ENCODE measurements around the gene TLR2. TPM values are rescaled to one million over a fixed set of nuclear protein-coding genes. Genes with fewer than 3 reads are reported as not detected.

The TLR2 gene
- total RNA-seq, 1 donor from 2014 or later, result 1.9 TPM

DNA sequence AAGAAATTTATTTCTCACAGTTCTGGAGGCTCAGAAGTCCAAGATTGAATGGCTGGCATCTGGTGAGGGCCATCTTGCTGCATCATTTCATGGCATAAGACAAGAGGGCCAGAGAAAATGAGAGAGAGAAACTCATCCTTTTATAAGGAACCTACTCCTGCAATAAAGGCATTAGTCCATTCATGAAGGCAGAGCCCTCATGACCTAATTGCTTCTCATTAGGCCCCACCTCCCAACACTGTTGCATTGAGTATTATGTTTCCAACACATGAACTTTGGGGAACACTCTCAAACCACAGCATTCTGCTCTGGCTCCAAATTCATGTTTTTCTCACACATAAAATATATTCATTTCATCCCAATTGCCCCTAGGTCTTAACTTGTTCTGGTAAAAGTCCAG, 61.6 kb downstream of the TLR2 start:
- TF ChIP-seq, protein P1, sequence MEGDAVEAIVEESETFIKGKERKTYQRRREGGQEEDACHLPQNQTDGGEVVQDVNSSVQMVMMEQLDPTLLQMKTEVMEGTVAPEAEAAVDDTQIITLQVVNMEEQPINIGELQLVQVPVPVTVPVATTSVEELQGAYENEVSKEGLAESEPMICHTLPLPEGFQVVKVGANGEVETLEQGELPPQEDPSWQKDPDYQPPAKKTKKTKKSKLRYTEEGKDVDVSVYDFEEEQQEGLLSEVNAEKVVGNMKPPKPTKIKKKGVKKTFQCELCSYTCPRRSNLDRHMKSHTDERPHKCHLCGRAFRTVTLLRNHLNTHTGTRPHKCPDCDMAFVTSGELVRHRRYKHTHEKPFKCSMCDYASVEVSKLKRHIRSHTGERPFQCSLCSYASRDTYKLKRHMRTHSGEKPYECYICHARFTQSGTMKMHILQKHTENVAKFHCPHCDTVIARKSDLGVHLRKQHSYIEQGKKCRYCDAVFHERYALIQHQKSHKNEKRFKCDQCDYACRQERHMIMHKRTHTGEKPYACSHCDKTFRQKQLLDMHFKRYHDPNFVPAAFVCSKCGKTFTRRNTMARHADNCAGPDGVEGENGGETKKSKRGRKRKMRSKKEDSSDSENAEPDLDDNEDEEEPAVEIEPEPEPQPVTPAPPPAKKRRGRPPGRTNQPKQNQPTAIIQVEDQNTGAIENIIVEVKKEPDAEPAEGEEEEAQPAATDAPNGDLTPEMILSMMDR (IDR thresholded peaks at IDR 0.05), result no peak
- Mint-ChIP-seq H3K27me3 (ENCODE audit: low read depth) (no peaks in the 10 kb centered on the region), H3K27ac (ENCODE audit: unreplicated experiment) (no peak overlapping the region), H3K4me1 (ENCODE audit: low read depth) (peaks cover 25% of the 10 kb centered on the region), H3K36me3 (ENCODE audit: low read depth) (no peaks in the 10 kb centered on the region), H3K9me3 (ENCODE audit: low read depth) (peaks cover 8% of the 10 kb centered on the region), H3K4me3 (ENCODE audit: unreplicated experiment) (no peak overlapping the region)
- no peak for DNase-seq (ENCODE audit: low spot score)

DNA sequence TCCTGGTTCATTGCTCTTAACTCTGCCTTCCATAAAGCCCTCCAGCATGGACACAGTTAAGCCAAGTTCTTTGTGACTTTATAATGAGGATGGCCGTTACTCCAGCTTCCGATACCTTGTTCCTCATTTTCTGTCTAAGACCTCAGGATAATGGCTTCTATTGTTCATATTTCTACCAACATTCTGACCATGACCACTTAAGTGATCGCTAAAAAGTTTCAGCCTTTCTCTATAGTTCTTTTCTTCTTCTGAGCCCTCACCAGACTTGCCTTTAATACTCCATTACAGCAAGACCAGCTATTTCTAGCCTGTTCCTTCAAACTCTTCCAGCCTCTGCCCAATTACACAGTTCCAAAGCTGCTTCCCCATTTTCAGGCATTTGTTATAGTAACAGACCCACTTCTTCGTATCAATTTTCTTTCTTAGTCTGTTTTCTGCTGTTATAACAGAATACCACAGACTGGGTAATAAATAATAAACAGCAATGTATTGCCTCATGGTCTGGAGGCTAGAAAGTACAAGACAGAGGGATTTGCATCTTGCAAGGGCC, 63.4 kb downstream of the TLR2 start:
- DNase-seq (ENCODE audit: low spot score), result no peak

DNA sequence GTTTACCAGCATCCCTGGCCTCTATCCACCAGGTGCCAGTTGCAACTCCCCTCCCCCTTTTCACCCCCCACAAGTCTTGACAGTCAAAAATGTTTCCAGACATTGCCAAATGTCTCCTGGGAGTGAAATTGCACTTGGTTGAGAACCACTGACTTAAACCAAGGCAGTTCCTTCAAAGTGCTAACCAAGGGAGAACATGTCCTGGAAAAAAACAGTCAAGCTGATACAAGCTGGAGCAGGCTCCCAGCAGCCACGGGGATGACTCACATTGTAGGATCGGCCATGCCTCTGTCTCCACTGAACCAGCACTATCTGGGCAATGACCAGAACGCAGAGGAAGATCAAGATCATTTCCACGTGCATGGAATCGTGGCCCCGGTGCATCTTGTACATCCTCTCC, 64.3 kb downstream of the TLR2 start:
- no peak for DNase-seq (ENCODE audit: low spot score)
- Mint-ChIP-seq H3K36me3 (ENCODE audit: low read depth) (no peaks in the 10 kb centered on the region), H3K27me3 (ENCODE audit: low read depth) (peaks cover 2% of the 10 kb centered on the region), H3K27ac (ENCODE audit: unreplicated experiment) (peak overlapping the region; percentile 59), H3K9me3 (ENCODE audit: low read depth) (no peaks in the 10 kb centered on the region), H3K4me1 (ENCODE audit: low read depth) (peaks cover 25% of the 10 kb centered on the region), H3K4me3 (ENCODE audit: unreplicated experiment) (peak overlapping the region; percentile 19)
- TF ChIP-seq, protein P1 (IDR thresholded peaks at IDR 0.05), result no peak

More for the DNA sequence above, 63.4 kb downstream of the TLR2 start:
- TF ChIP-seq, protein P1 (IDR thresholded peaks at IDR 0.05), result no peak
- H3K27me3 Mint-ChIP-seq (ENCODE audit: low read depth), result peaks cover 2% of the 10 kb centered on the region
- H3K4me3 Mint-ChIP-seq (ENCODE audit: unreplicated experiment), result no peak overlapping the region
- no peaks in the 10 kb centered on the region for H3K36me3 Mint-ChIP-seq (ENCODE audit: low read depth)
- H3K9me3 Mint-ChIP-seq (ENCODE audit: low read depth), result no peaks in the 10 kb centered on the region
- H3K4me1 Mint-ChIP-seq (ENCODE audit: low read depth), result peaks cover 25% of the 10 kb centered on the region
- no peak overlapping the region for H3K27ac Mint-ChIP-seq (ENCODE audit: unreplicated experiment)

DNA sequence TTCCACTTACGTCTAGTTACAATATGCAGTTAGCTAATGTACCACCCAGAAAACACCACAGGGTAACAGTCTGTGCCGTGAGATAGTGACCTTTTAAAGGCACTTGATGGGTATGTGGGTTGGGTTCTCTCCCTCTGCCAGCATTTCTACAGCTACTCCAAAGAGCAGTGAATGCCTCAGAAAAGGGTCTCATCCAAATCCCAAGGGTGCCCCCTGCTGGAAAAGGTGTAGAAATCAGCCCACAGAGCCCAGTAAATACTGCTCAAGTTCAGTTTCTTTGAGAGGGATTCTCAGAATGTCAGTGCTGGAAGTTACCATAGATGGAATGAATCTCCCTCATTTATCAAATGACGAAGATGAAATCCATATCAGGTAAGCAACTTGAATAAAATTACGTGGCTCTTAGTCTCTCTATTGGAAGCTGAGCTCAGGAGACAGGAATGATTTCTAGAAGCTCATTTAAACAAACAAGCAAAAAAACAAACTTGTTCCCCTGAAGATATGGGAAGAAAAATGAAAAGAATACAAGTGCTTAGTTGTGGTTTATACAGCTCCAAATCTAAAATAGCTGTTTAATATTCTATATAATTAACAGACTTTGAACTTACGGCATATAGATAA, 66.2 kb downstream of the TLR2 start:
- DNase-seq (ENCODE audit: low spot score), result no peak
- peaks cover 3% of the 10 kb centered on the region for H3K9me3 Mint-ChIP-seq (ENCODE audit: low read depth)
- peaks cover 2% of the 10 kb centered on the region for H3K27me3 Mint-ChIP-seq (ENCODE audit: low read depth)

DNA sequence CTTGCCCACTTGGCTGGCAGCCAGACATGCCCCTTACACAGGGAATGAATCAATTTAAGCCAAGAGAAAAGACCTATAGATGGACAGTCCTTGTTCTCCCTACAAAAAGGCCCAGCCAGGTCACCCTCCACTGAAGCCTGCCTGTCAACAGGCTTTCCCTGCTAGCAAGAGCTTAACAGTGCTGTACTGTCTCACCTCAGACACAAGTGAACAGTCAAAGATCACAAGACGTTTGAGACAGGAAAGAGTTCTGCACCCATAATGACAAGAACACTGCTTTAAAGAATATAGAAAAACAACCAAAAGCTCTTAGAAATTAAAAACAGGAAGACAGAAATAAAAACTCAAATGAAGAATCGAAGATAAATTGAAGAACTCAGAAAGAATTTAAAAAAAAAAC, 71.1 kb downstream of the TLR2 start:
- TF ChIP-seq, protein P1 (IDR thresholded peaks at IDR 0.05), result no peak
- peaks cover 2% of the 10 kb centered on the region for H3K27me3 Mint-ChIP-seq (ENCODE audit: low read depth)
- peaks cover 3% of the 10 kb centered on the region for H3K9me3 Mint-ChIP-seq (ENCODE audit: low read depth)
- peaks cover 1% of the 10 kb centered on the region for H3K36me3 Mint-ChIP-seq (ENCODE audit: low read depth)
- no peak for DNase-seq (ENCODE audit: low spot score)
- H3K4me1 Mint-ChIP-seq (ENCODE audit: low read depth), result peaks cover 9% of the 10 kb centered on the region
- no peak overlapping the region for H3K27ac Mint-ChIP-seq (ENCODE audit: unreplicated experiment)
- H3K4me3 Mint-ChIP-seq (ENCODE audit: unreplicated experiment), result no peak overlapping the region

More for the DNA sequence above, 66.2 kb downstream of the TLR2 start:
- Mint-ChIP-seq H3K4me3 (ENCODE audit: unreplicated experiment) (no peak overlapping the region), H3K4me1 (ENCODE audit: low read depth) (peaks cover 25% of the 10 kb centered on the region), H3K36me3 (ENCODE audit: low read depth) (no peaks in the 10 kb centered on the region), H3K27ac (ENCODE audit: unreplicated experiment) (no peak overlapping the region)
- TF ChIP-seq, protein P1 (IDR thresholded peaks at IDR 0.05), result peak; percentile 95

Other genes with a start within 250 kb of the TLR2 start
- 6.6 to 10.2 TPM (median 8.4 TPM) in 3 replicates for gene TMEM131L, start 217.9 kb upstream of the TLR2 start, total RNA-seq
- 0.62 to 1.2 TPM (median 0.99 TPM) in 3 replicates for gene RNF175, start 75.7 kb downstream of the TLR2 start, total RNA-seq
- 120 to 233 TPM (median 130 TPM) in 3 replicates for gene SFRP2, start 104.8 kb downstream of the TLR2 start, total RNA-seq

All from chondrocyte (in vitro differentiated cells).